ENCODE results near the gene DOCK11.

DNA sequence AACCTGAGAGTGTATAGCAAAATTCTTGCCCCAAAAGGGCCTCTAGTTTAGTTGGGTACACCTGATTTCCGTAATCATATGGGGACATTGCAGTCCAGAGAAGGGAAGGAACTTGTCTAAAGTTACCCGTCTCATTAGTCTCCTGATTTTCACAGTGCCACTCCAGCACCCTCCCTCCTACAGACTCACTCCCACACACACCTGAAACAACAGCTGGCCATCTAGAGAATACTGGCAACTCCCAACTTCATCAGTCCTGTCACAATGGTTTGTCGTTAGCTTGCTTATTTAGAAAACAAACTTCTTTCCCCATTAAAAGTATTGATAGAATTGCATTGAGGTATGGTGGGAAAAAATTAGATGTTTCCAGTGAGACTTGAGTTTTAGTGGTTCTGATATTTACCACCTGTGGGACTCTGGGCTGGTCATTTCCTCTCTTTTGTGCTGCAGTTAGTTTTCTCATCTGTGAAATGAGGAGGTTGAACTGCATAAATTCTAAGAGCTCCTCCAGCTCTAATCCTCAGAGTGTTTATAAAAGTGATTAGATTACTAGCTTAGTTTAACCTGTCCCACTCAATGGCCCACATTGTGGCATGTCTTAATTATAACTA, 233.5 kb downstream of the DOCK11 start:
- TF ChIP-seq POLR2A (IDR thresholded peaks at IDR 0.05; ENCODE audit: low read depth, low read length) (no peak), POLR2AphosphoS5 (IDR thresholded peaks at IDR 0.05; ENCODE audit: low read depth, low read length) (no peak), TAF1 (IDR thresholded peaks at IDR 0.05; ENCODE audit: borderline replicate concordance, low read depth, low read length) (no peak)
